NCI-H510A treated with DMSO at 0.1 percent for 48 hours (cell line): ENCODE data around the gene IGSF6.
A peak's percentile ranks its signal among the peaks of the same experiment; 100 is the strongest.

Source experiments
- DNase-seq: peaks from one replicate; lab custom pipeline; 2025; lab: John Stamatoyannopoulos, UW

The IGSF6 gene

DNA sequence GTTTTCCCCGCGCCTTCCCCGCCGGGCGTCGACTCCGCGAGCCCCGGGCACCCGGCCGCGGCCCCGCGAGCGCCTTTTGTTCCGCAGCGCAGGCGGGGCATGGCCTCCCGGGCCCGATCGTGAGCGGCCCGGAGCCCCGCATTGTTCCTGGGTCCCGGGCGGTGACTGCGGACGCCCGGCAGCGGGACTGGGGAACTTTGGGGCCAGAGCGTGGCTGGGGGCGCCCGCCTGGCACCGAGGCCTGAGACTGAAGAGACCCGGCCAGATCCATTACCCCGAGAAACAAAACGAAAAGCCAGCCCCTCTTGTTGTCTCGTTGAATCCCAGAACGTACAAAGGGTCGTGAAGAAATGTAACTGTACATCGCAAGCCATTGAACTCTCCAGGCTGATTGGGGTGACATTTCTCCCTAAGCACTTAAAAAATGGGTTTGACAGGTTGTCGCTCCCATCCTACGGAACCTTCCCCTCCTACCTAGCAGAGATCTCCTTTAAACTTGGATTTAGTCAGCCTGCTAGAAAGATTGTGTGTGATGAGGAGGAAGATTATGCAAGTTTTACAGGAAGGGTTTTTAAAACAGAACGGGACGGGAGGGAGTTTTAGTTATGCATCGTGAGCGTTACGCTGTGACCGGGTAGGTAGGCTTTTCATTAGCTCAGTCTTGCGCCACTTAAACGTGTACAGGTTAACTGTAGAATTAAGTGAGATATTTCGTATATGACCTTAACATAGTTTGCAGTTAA, 52.2 kb downstream of the IGSF6 start:
- peak; percentile 74 for DNase-seq

DNA sequence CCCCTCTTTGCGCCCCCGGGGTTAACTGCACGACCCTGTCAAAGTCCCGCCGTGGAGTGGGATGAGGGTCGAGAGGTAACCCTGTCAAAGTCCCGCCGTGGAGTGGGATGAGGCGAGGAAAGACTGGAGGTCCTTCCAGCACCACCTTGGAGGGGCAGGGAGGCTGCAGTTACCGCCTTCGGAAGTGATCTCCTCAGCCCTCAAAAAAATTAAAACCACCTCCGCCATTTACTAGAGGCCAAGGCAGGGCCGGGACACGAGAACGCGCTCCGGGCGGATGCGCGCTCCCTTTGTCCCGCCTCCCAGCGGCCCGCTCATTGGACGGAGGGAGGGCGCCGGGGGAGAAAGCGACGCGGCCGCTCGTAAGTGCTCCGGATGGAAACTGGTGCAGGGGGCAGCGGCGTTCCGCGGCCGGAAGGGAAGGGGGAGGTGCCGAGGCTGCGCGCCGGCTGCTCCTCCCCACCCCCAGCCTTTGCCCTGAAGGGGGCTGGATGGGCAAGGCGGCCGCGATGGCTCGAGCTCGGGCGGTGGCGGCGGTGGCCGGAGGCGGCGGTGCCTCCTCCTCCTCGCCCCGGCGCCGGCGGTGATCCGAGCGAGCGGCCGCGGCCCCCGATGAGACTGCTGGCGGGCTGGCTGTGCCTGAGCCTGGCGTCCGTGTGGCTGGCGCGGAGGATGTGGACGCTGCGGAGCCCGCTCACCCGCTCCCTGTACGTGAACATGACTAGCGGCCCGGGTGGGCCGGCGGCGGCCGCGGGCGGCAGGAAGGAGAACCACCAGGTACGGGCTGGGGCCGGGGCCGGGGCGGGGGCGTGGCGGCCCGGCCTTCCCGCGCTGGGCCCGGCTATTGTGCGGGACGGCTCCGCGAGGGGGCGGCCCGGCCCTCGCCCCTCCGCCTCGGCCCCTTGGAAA, 53.0 kb downstream of the IGSF6 start, which contains the start of gene METTL9:
Gene METTL9, plus strand, starts transcription at position 456 of the 909 bp plus-strand sequence. Its CDS starts 157 bp downstream, at position 613.
- peak; percentile 95 for DNase-seq

DNA sequence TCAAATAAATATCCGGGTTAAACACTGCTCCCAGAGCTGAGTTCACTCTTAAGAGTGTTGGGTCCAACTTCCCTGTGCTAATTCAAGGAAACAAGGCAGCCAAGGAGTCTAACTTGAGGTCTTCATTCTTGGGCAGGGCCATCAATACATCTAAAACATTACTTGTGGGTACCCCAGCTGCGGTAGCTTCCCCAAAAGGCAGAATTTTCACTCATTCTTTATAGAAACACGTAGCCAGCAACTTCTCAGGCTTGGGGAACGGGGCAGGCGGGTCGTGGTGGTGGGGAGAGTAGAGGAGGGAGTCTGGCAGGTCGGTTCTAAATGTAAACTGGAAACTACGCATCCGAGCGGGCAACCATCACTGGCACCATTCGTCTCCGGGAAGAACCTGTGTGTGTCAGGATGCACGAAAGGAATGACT, 53.7 kb downstream of the IGSF6 start:
- peak; percentile 51 for DNase-seq

DNA sequence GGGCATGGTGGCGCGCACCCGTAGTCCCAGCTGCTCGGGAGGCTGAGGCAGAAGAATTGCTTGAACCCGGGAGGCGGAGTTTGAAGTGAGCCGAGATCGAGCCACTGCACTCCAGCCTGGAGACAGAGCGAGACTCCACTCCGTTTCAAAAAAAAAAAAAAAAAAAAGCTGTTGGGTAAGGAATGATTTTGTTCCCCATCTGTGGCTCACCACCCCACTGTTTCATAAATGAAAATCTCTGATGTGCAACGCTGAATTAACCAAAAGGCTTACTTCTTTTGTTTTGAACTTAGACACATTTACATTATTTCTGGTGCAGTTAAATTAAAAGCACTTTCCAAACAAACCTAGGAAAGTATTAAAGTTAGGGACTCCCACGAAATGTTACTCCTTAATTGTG, 54.2 kb downstream of the IGSF6 start:
- no peak for DNase-seq

DNA sequence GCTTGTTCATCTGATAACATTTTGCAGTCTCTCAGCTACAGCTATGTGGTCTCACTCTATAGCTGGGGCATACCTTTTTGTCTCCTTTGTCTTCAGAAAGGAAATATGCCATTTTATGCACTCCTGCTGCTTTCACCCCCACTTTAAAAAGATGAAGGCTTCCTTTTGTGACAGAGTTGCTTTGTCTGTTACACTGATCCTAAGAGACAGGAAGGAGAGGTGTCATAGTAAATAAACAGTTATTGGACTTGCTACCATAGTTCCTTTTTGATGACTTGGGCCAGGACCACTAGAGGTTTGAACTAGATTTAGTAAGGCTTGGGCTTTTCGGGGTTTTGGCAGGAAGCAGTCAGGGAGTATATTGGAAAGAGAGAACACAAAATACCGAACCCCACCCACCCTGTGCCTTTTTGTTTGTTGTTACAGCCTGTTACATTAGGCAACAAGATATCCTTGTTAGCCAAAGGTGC, 54.8 kb downstream of the IGSF6 start:
- DNase-seq = no peak

DNA sequence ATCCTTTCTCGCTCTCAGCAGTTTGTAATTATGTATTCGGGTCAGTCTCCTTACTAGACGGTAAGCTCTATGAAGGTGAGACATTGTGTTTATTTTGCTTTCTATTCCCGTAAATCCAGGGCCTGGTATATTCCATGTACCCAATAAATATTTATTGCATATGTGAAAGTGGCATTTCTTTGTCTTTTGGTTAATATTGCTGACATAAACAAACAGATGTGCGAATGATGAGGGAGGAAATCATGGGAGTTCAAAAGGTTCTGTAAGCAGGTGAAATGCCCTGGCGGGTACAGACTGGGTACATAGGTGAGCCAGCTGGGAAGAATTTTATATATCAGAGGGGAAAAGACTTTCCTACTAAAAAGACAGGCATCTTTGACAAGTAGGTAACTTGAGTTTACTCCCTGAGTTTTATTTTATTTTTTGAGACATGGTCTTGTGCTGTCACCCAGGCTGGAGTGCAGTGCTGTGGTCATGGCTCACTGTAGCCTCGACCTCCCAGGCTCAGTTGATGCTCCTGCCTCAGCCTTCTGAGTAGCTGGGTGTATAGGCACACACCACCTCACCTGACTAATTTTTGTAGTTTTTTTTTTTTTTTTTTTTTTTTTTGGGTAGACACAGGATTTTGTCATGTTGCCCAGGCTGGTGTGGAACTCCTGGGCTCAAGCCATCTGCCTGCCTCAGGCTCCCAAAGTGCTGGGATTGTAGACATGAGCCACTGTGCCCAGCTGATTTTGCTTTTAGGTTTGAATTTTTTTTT, 58.7 kb downstream of the IGSF6 start:
- DNase-seq = no peak

DNA sequence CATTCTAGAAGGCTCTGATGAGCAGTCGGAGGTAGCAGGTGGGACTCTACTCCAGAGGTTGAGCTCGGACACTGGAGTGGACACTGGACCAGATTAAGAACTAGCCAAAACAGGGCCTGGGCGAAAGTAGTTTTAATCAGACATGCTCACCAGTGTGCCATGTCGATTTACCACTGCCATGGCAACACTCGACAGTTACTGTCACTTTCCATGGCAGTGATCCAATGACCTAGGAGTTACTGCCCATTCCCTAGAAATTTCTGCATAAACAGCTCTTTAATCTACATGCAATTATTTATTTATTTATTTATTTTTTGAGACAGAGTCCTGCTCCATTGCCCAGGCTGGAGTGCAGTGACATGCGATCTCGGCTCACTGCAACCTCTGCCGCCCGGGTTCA, 60.2 kb downstream of the IGSF6 start:
- no peak for DNase-seq

DNA sequence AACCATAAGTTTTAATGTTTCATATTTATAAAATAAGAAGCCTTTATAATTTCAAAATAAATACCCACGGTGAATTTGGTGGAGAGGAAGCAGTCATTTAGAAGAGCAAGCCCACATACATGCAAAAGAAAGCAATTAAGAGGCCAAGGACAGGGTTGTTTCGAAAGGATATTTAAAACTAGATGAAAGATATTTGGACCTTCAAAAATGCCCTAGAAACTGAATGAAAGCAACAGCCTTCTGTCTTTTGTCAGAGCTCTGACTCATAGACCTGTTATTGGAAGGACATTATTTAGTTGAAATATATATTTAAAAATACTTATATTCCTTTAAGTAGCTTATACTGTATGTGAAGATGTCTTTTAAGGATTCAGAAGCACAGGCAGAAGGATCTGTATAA, 61.6 kb downstream of the IGSF6 start:
- DNase-seq = no peak

DNA sequence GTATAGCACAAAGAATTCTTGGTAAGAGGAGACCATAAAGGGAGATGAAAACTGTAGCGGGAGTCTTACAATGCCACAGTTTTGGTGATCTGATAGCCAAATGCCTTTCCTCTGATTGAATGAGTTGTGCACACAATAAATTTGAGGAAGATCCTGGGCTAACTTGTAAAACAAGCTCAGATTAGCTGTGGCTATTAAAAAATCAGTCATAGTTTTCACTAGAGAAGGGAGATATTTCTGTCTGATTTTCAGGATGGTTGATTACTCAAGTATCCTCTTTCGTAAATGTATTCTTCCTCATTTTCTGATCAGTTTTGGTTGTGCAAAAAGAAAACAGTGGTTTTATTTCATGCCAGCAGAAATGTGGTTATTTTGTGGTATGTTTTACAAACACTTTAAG, 62.1 kb downstream of the IGSF6 start:
- no peak for DNase-seq

DNA sequence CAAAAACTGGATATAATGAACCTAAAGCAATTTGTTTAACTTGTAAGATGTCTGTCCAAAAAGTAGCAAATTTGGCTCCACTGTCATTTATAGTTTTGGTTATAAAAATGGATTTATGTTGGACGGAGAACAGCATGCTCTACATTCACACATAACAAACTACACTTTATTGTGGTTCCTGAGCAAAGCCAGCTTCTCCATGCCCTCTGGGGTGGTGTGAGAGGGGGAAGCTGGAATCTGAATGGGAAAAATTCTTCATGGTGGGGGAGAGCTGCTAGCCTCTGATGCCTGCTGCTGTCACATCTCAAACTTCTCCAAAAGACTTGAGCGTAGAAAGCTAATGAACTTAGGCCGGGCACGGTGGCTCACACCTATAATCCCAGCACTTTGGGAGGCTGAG, 62.9 kb downstream of the IGSF6 start:
- no peak for DNase-seq
